Peyer's patch (tissue), 4 donors: ENCODE data around the gene HAPLN3.

Experiments used
- CTCF ChIP-seq, 6 experiments: fragments of 450-650 bp in 4 of 6; fragments of 200-600 bp in 2 of 6; sonication (generic) in 1 of 6; IDR thresholded peaks; one replicate each; pipeline ENCODE4 v1.5.1; 2017 to 2019; ENCODE audit warnings: antibody characterized with exemption in 6 of 6, mild to moderate bottlenecking in 3 of 6, moderate library complexity in 1 of 6
- POLR2A ChIP-seq, 2 donors: fragments of 450-650 bp; IDR thresholded peaks; one replicate each; pipeline ENCODE4 v1.5.1; 2017; ENCODE audit warnings: antibody characterized with exemption in 2 of 2, mild to moderate bottlenecking in 2 of 2, moderate library complexity in 2 of 2

GRCh38 chr15:88847144-88847543 lies 48.2 kb downstream of the HAPLN3 start:
- no peak for TF ChIP-seq POLR2A (IDR thresholded peaks at IDR 0.05)
- no peak for TF ChIP-seq CTCF (IDR thresholded peaks at IDR 0.05)
